SK-N-MC (cell line): ENCODE data around the gene PRKCQ.

ENCODE experiments used
- EZH2 ChIP-seq: fragments of 200-600 bp; sonication (generic); IDR thresholded peaks from one replicate; pipeline ENCODE4 v1.6.1; 2017; ENCODE audit warnings: antibody characterized with exemption
- FOXP2 ChIP-seq: optimal IDR thresholded peaks from 2 replicates; pipeline ENCODE3; 2011; ENCODE audit warnings: mild to moderate bottlenecking, moderate library complexity; ENCODE audit not compliant: insufficient read depth; ENCODE audit errors: extremely low read length, control extremely low read depth
- POLR2AphosphoS5 ChIP-seq: IDR thresholded peaks from 2 replicates; pipeline ENCODE4 v1.6.1; 2012; ENCODE audit warnings: mild to moderate bottlenecking, low read depth, low read length, borderline replicate concordance

DNA sequence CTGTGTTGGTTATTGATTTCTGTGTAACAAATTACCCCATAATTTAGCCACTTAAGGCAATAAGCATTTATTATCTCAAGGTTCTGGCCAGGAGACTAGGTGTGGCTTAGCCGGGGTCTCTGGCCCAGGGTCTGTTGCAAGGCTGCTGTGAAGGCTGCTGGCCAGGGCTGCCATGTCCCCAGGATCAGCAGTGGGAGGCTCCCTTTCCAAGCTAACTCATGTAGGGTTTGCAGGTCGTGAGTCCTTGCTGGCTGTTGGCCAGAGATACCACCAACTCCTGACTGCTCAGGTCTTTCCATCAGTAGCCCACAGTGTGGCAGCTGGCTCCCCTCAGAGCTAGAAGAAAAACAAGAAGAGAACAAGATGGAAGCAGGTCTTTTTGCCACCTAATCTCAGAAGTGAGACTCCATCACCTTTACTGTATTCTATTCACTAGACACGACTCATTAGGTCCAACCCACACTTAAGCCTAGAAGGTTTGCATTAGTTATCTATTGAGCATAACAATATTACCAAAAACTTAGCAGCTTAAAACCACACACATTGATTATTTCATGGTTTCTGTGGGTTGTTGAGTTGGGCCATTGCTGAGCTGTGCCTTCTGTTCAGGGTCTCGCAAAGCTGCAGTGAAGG, 191.7 kb downstream of the PRKCQ start:
- no peak for TF ChIP-seq EZH2
- no peak for TF ChIP-seq FOXP2
- TF ChIP-seq POLR2AphosphoS5: no peak
